Activated CD4-positive, alpha-beta memory T cell treated with anti-CD3 and anti-CD28 coated beads, Interleukin-2, amount 10 ng/mL, durations not matched to agents 7 days and 5 days (primary cell): Measurements from ENCODE around the gene CAB39. TPM values are rescaled to one million over a fixed set of nuclear protein-coding genes. Genes with fewer than 3 reads are reported as not detected.

Source experiments
- CTCF ChIA-PET: fragments of 350-600 bp; sonication (Branson Sonifier 250); formaldehyde crosslinking; loops from one replicate; lab custom pipeline; 2021; ENCODE audit warnings: antibody characterized with exemption, inconsistent platforms; lab: Charles Lee
- POLR2A ChIA-PET: fragments of 350-600 bp; sonication (Branson Sonifier 250); formaldehyde crosslinking; loops from one replicate; lab custom pipeline; 2021; ENCODE audit warnings: antibody characterized with exemption; lab: Charles Lee
- DNase-seq: peaks from one replicate; pipeline ENCODE4 v3.0.0-alpha.2; 2020
- H3K27ac Mint-ChIP-seq: one replicate; pipeline ENCODE4 v1.8.0; 2021; ENCODE audit warnings: mild to moderate bottlenecking, mixed read lengths
- H3K27me3 Mint-ChIP-seq: one replicate; pipeline ENCODE4 v1.8.0; 2021; ENCODE audit warnings: mixed read lengths
- H3K36me3 Mint-ChIP-seq: one replicate; pipeline ENCODE4 v1.8.0; 2021; ENCODE audit warnings: low read depth, mixed read lengths
- H3K4me1 Mint-ChIP-seq: one replicate; pipeline ENCODE4 v1.8.0; 2021; ENCODE audit warnings: mixed read lengths
- H3K4me3 Mint-ChIP-seq: one replicate; pipeline ENCODE4 v1.8.0; 2021; ENCODE audit warnings: mild to moderate bottlenecking, mixed read lengths
- H3K9me3 Mint-ChIP-seq: one replicate; pipeline ENCODE4 v1.8.0; 2021; ENCODE audit warnings: mixed read lengths
- total RNA-seq, 2 experiments: library from RNA; stranded (reverse); gene quantifications; one replicate each; pipeline ENCODE4 v1.2.3, GENCODE V29; 2021

CAB39 gene
- total RNA-seq, 2 experiments from 2014 or later: 156 to 161 TPM

- no peak for DNase-seq
- peaks cover 20% of the 10 kb centered on the region for H3K27me3 Mint-ChIP-seq
- ChIA-PET POLR2A (no interaction called here), CTCF (no interaction called here)
- no peaks in the 10 kb centered on the region for H3K36me3 Mint-ChIP-seq
- no peaks in the 10 kb centered on the region for H3K9me3 Mint-ChIP-seq
- H3K4me3 Mint-ChIP-seq: no peak overlapping the region
- peaks cover 35% of the 10 kb centered on the region for H3K4me1 Mint-ChIP-seq
- H3K27ac Mint-ChIP-seq: no peak overlapping the region
Measured at GRCh38 chr2:230868947-230869913, 156.6 kb downstream of the CAB39 start.

GRCh38 chr2:230869914-230870543 is 157.4 kb downstream of the CAB39 start:
- Mint-ChIP-seq H3K36me3 (no peaks in the 10 kb centered on the region), H3K27me3 (peaks cover 16% of the 10 kb centered on the region), H3K4me3 (no peak overlapping the region), H3K4me1 (peaks cover 35% of the 10 kb centered on the region), H3K9me3 (no peaks in the 10 kb centered on the region), H3K27ac (no peak overlapping the region)
- POLR2A ChIA-PET: no interaction called here
- CTCF ChIA-PET: interaction anchor here (0.7 kb wide), 1 partner anchor 22 kb away, joined by 3 read pairs; no protein-coding TSS in a partner anchor
- no peak for DNase-seq

Other genes starting within 250 kb of the CAB39 start
- 10 to 100 TPM; 25.4 to 26.8 TPM for gene ITM2C, start 152.1 kb downstream of the CAB39 start, total RNA-seq
- gene GPR55, start 212.4 kb downstream of the CAB39 start, total RNA-seq: 1 to 10 TPM; 7.3 to 7.4 TPM